ENCODE results near the gene HBZ. TPM values are rescaled to one million over a fixed set of nuclear protein-coding genes. Genes with fewer than 3 reads are reported as not detected.

Gene HBZ
- total and polyA plus RNA-seq, 8 donors: not detected

- H3K4me1 ChIP-seq: peaks cover 0 to 12% (median 0%) of the 10 kb centered on the region in 4 donors
- intact Hi-C loops (cut with DNase I; ENCODE audit: low total_unique reads): loop anchor here (5.0 kb wide), 1 partner anchor 65 kb away; the partner anchor contains the start of gene HBQ1
- H3K9me3 ChIP-seq: no peaks in the 10 kb centered on the region
- no peak overlapping the region for H3K27ac ChIP-seq
- no peaks in the 10 kb centered on the region for H3K27me3 ChIP-seq
- no peak overlapping the region for H3K4me3 ChIP-seq
- DNase-seq: peak; percentile 73 to 88
- H3K36me3 ChIP-seq: peaks cover 0 to 66% (median 40%) of the 10 kb centered on the region in 4 donors
- 56 to 68% (median 59%) methylated on average over 7 to 19 of the region's 19 CpGs for WGBS, 5 donors
- TF ChIP-seq POLR2AphosphoS5 (IDR thresholded peaks at IDR 0.05): peak in 1 of 3 donors; percentile 3
- peak in 5 of 7 experiments; percentile 40 to 68 (median 66) for TF ChIP-seq CTCF (IDR thresholded peaks at IDR 0.05)
- no peak for TF ChIP-seq POLR2A (IDR thresholded peaks at IDR 0.05)
These were observed 34.8 kb upstream of the HBZ start for GRCh38 chr16:117379-118365.

GRCh38 chr16:118857-119256 lies 33.6 kb upstream of the HBZ start:
- TF ChIP-seq POLR2A (IDR thresholded peaks at IDR 0.05): no peak
- intact Hi-C loops (cut with DNase I; ENCODE audit: low total_unique reads): loop anchor here (5.0 kb wide), 1 partner anchor 63 kb away; the partner anchor contains the start of gene HBQ1
- Histone ChIP-seq H3K4me3 (no peak overlapping the region), H3K27ac (no peak overlapping the region), H3K27me3 (no peaks in the 10 kb centered on the region), H3K4me1 (peaks cover 0 to 4% (median 0%) of the 10 kb centered on the region in 4 donors), H3K9me3 (no peaks in the 10 kb centered on the region), H3K36me3 (peaks cover 5 to 66% (median 42%) of the 10 kb centered on the region in 4 donors)
- 63 to 92% (median 86%) methylated on average over 1 to 2 of the region's 2 CpGs for WGBS, 5 donors
- DNase-seq: no peak

GRCh38 chr16:119295-119694 lies 33.1 kb upstream of the HBZ start:
- Histone ChIP-seq H3K4me1 (peaks cover 0 to 4% (median 0%) of the 10 kb centered on the region in 4 donors), H3K27me3 (no peaks in the 10 kb centered on the region), H3K36me3 (peaks cover 5 to 66% (median 42%) of the 10 kb centered on the region in 4 donors), H3K27ac (no peak overlapping the region), H3K9me3 (no peaks in the 10 kb centered on the region), H3K4me3 (no peak overlapping the region)
- intact Hi-C loops (cut with DNase I; ENCODE audit: low total_unique reads): loop anchor here (5.0 kb wide), 1 partner anchor 63 kb away; the partner anchor contains the start of gene HBQ1
- no peak for DNase-seq
- no peak for TF ChIP-seq EP300 (IDR thresholded peaks at IDR 0.05)
- TF ChIP-seq POLR2A (IDR thresholded peaks at IDR 0.05): no peak
- TF ChIP-seq CTCF (IDR thresholded peaks at IDR 0.05): no peak
- TF ChIP-seq POLR2AphosphoS5 (IDR thresholded peaks at IDR 0.05): no peak
- 91 to 95% (median 93%) methylated on average over 5 of the region's 5 CpGs for WGBS, 5 donors

GRCh38 chr16:119835-120491 lies 32.5 kb upstream of the HBZ start:
- H3K9me3 ChIP-seq: no peaks in the 10 kb centered on the region
- H3K36me3 ChIP-seq: peaks cover 5 to 66% (median 43%) of the 10 kb centered on the region in 4 donors
- H3K27ac ChIP-seq: no peak overlapping the region
- TF ChIP-seq POLR2A (IDR thresholded peaks at IDR 0.05): no peak
- TF ChIP-seq CTCF (IDR thresholded peaks at IDR 0.05): no peak
- TF ChIP-seq EP300 (IDR thresholded peaks at IDR 0.05): no peak
- no peak for TF ChIP-seq POLR2AphosphoS5 (IDR thresholded peaks at IDR 0.05)
- DNase-seq: no peak
- no peak overlapping the region for H3K4me3 ChIP-seq
- 83 to 88% (median 86%) methylated on average over 3 of the region's 3 CpGs for WGBS, 5 donors
- intact Hi-C loops (cut with DNase I; ENCODE audit: low total_unique reads): loop anchor here (5.0 kb wide), 1 partner anchor 62 kb away; the partner anchor contains the start of gene HBQ1
- no peaks in the 10 kb centered on the region for H3K27me3 ChIP-seq
- peaks cover 0 to 4% (median 0%) of the 10 kb centered on the region in 4 donors for H3K4me1 ChIP-seq
